A549 (cell line): ENCODE measurements around the gene LYPD6.

Experiments used
- BHLHE40 ChIP-seq: IDR thresholded peaks from 2 replicates; pipeline ENCODE4 v1.6.1; 2012; ENCODE audit warnings: low read depth, low read length, inconsistent platforms
- CEBPB ChIP-seq, 2 experiments: fragments of >200 bp in 1 of 2; sonication (Bioruptor Twin) in 1 of 2; formaldehyde crosslinking in 1 of 2; IDR thresholded peaks; 2 replicates each; pipeline ENCODE4 v1.6.1; 2012 to 2016
- CHD2 ChIP-seq: fragments of 150-350 bp; IDR thresholded peaks from 2 replicates; pipeline ENCODE4 v1.6.1; 2014; ENCODE audit warnings: low read length; ENCODE audit not compliant: partially characterized antibody
- CHD4 ChIP-seq: fragments of 200-600 bp; sonication (generic); IDR thresholded peaks from 2 replicates; pipeline ENCODE4 v1.6.1; 2016; ENCODE audit warnings: antibody characterized with exemption, mild to moderate bottlenecking, borderline replicate concordance
- CTCF ChIP-seq: fragments of >200 bp; sonication (Bioruptor Twin); formaldehyde crosslinking; IDR thresholded peaks from 3 replicates; pipeline ENCODE4 v1.5.1; 2016
- NR3C1 ChIP-seq: fragments of >200 bp; sonication (Bioruptor Twin); formaldehyde crosslinking; IDR thresholded peaks from 3 replicates; pipeline ENCODE4 v1.6.1; 2017
- PHF8 ChIP-seq: fragments of 200-600 bp; sonication (generic); IDR thresholded peaks from 2 replicates; pipeline ENCODE4 v1.6.1; 2016; ENCODE audit warnings: low read depth, mild to moderate bottlenecking, antibody characterized with exemption, moderate library complexity, borderline replicate concordance
- SREBF2 ChIP-seq: fragments of 450-650 bp; IDR thresholded peaks from 2 replicates; pipeline ENCODE4 v1.6.1; 2014; ENCODE audit warnings: mild to moderate bottlenecking, moderate library complexity
- ZSCAN20 ChIP-seq: fragments of 250-450 bp; sonication (Bioruptor Pico); IDR thresholded peaks from 2 replicates; pipeline ENCODE4 v1.8.0; 2022; ENCODE audit warnings: mild to moderate bottlenecking, moderate library complexity

GRCh38 chr2:149333636-149334035 lies 3.2 kb downstream of the LYPD6 start:
- TF ChIP-seq NR3C1 (no peak), BHLHE40 (no peak), CHD4 (no peak), ZSCAN20 (CRISPR knock-in tag) (no peak), CHD2 (no peak), CTCF (no peak), SREBF2 (no peak), CEBPB (IDR thresholded peaks at IDR 0.05) (no peak), PHF8 (no peak)
